Mesothelial cell of epicardium (in vitro differentiated cells): ENCODE data around the gene LRRN4. TPM values are rescaled to one million over a fixed set of nuclear protein-coding genes. Genes with fewer than 3 reads are reported as not detected.

Source experiments
- DNase-seq, 2 experiments: peaks; one replicate each; pipeline ENCODE4 v3.0.0; 2021; ENCODE audit warnings: low spot score in 2 of 2; ENCODE audit not compliant: unreplicated experiment in 2 of 2
- H3K27ac Mint-ChIP-seq: 2 replicates; pipeline ENCODE4 v1.8.0; 2021; ENCODE audit warnings: mixed read lengths
- H3K27me3 Mint-ChIP-seq: 2 replicates; pipeline ENCODE4 v1.8.0; 2021; ENCODE audit warnings: low read depth, mixed read lengths
- H3K36me3 Mint-ChIP-seq: 2 replicates; pipeline ENCODE4 v1.8.0; 2021; ENCODE audit warnings: mixed read lengths
- H3K4me1 Mint-ChIP-seq: 2 replicates; pipeline ENCODE4 v1.8.0; 2021; ENCODE audit warnings: mixed read lengths
- H3K4me3 Mint-ChIP-seq: 2 replicates; pipeline ENCODE4 v1.8.0; 2021; ENCODE audit warnings: mild to moderate bottlenecking, moderate library complexity, mixed read lengths
- H3K9me3 Mint-ChIP-seq: 2 replicates; pipeline ENCODE4 v1.8.0; 2021; ENCODE audit warnings: mixed read lengths
- CTCF ChIP-seq: fragments of 200-600 bp; sonication (generic); IDR thresholded peaks from one replicate; pipeline ENCODE4 v1.5.0; 2021; ENCODE audit warnings: antibody characterized with exemption; ENCODE audit not compliant: unreplicated experiment
- total RNA-seq: library from RNA; stranded (reverse); gene quantifications from 3 replicates; pipeline ENCODE4 v1.2.1, GENCODE V29; 2021

LRRN4 gene
- total RNA-seq, 1 donor from 2014 or later, result 78.8 TPM

GRCh38 chr20:6081236-6081635 is 27.4 kb upstream of the LRRN4 start:
- H3K27ac Mint-ChIP-seq, result no peak overlapping the region
- no peaks in the 10 kb centered on the region for H3K4me1 Mint-ChIP-seq
- no peak overlapping the region for H3K4me3 Mint-ChIP-seq
- peaks cover 34% of the 10 kb centered on the region for H3K36me3 Mint-ChIP-seq
- H3K9me3 Mint-ChIP-seq, result no peaks in the 10 kb centered on the region
- TF ChIP-seq CTCF, result no peak
- no peak for DNase-seq
- no peaks in the 10 kb centered on the region for H3K27me3 Mint-ChIP-seq

GRCh38 chr20:6079016-6079415 is 25.2 kb upstream of the LRRN4 start:
- no peaks in the 10 kb centered on the region for H3K27me3 Mint-ChIP-seq
- H3K27ac Mint-ChIP-seq, result no peak overlapping the region
- peaks cover 19% of the 10 kb centered on the region for H3K36me3 Mint-ChIP-seq
- H3K4me3 Mint-ChIP-seq, result no peak overlapping the region
- TF ChIP-seq CTCF, result no peak
- H3K9me3 Mint-ChIP-seq, result no peaks in the 10 kb centered on the region
- DNase-seq, result no peak
- H3K4me1 Mint-ChIP-seq, result peaks cover 14% of the 10 kb centered on the region

DNA sequence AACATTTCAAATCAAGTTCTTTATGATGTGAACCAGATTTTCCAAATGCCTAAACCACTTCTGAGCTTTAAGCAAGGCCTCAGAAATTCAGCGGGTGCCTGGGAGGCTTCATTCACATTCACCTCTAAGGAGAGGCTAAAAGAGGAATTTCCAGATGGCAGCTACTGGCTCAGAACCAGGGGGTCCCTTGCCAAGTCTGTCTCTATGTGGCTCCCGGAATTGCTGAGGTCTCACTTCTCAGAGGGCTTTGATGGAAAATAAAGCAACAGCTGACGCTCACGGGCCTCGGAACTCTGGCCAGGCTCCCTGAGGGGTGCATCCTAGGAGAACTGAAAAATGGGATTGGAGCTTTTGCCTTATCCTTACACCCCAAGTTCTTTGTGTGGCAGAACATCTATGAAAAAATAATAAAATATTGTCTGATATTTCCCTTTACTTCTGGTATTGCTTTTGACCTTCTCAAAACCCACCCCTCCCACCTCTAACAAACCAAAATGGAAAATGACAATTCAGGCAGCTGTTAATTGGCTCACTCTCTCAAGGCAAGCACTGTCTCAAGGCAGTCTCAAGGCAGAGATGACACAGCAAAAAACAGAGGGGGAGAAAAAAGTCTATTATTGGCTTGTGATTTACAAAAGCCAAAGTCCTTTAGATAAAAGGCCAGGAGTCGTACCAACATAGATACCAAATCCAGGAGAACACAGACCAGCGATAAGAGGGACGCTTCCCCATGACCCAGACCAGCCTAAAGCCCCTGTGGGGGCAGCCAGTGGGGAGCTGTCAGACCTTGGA is 21.8 kb upstream of the LRRN4 start:
- Mint-ChIP-seq H3K9me3 (no peaks in the 10 kb centered on the region), H3K27me3 (no peaks in the 10 kb centered on the region), H3K27ac (peak overlapping the region; percentile 83), H3K4me1 (peaks cover 24% of the 10 kb centered on the region), H3K36me3 (peaks cover 12% of the 10 kb centered on the region), H3K4me3 (no peak overlapping the region)
- no peak for TF ChIP-seq CTCF
- no peak for DNase-seq

DNA sequence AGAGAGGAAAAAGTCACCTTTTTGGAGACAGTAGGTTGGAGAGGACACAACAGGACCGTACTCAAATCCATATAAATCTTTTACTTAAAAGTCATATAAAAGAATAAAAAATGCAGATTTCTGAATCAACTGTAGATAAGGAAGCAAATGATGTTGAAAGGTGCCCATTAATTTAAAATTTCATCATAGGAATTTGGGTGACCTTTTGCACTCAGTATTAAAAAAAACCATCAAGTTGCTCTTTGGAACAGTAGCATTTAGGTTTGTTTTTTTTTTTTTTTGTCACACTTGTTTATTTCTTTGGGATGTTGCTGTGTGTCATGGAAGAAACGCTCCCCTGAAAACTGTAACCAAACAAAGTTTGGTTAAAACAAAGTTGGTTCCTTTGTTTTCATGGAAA is 20.9 kb upstream of the LRRN4 start:
- Mint-ChIP-seq H3K27me3 (no peaks in the 10 kb centered on the region), H3K27ac (peak overlapping the region; percentile 89), H3K9me3 (no peaks in the 10 kb centered on the region), H3K4me1 (peaks cover 24% of the 10 kb centered on the region), H3K4me3 (no peak overlapping the region), H3K36me3 (peaks cover 13% of the 10 kb centered on the region)
- DNase-seq, result no peak
- no peak for TF ChIP-seq CTCF

- DNase-seq, result no peak
- Mint-ChIP-seq H3K4me3 (no peak overlapping the region), H3K36me3 (peaks cover 13% of the 10 kb centered on the region), H3K4me1 (peaks cover 24% of the 10 kb centered on the region), H3K9me3 (no peaks in the 10 kb centered on the region), H3K27me3 (no peaks in the 10 kb centered on the region), H3K27ac (peak overlapping the region; percentile 89)
- TF ChIP-seq CTCF, result no peak
Measured at GRCh38 chr20:6074145-6074561, 20.3 kb upstream of the LRRN4 start.
